Stimulated activated CD8-positive, alpha-beta memory T cell treated with anti-CD3 and anti-CD28 coated beads, Interleukin-15, amount 100 ng/mL, for 24 hours (primary cell): ENCODE results near the gene GLCE.

ENCODE experiments used
- DNase-seq: peaks from one replicate; pipeline ENCODE4 v3.0.0-alpha.2; 2020; ENCODE audit warnings: low read depth

GLCE gene

DNA sequence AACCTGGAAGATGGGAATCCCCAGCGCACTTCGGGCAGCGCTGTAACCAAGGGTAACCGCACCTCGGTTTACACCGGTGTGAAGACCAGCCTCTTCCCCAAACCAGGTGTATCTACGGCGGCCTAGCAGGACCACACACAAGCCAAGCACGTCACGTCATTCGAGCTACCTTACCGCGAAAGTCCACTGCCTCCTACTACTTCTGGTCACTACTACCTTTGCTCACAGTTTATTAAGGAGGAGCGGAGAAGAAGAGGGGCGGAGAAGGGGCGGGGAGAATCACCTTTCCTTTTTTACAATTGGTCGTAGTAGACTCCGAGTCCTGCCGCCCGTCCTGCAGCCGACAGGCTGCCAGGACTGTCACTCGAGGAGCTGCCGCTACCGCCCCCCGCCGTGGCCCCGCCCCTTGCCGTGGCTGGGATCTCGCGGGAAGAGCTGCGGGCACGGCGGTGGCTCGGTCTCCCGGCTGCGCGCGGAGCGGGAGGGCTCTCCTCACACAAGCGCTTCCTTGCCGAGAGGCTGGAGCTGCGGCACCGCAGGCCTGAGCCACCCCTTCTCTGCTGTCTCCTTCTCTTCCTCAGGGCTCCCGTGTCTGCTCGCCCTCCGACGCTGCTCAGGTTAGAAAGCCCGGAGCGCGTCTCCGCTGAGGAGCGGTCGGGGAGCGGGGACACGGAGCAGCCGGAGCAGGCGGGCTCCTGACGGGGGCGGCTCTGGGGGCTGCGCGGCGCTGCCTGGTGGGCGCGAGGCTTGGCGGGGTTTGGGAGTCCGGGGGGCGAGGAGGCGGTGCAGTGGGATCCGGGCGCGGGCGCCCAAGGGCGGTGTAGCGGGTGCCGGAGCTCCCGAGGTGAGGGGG, at the start of gene GLCE:
Gene GLCE, plus strand, starts transcription at position 495 of the 853 bp plus-strand sequence. CDS start 95,172 bp downstream, outside the sequence.
- peak; percentile 85 for DNase-seq

- no peak for DNase-seq
Observed at GRCh38 chr15:69114331-69114928, 46.0 kb upstream of the GLCE start.

DNA sequence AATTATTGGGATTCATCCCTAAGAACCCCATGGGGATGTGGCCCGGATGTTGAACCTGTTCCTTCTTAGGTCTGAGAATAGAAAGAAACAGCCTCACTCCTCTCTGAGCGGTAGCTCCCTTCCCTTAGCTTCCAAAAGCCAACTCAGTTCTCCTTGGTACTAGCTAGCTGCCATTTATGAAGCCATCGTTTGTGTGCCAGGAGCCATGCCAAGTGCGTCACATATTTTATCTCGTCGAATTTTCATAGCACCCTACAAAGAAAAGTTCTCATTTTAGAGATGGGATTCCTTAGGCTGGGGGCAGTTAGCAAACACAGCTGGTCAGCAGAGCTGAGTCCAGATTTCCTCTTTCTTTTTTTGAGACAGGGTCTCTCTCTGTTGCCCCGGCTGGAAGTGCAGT, 45.4 kb upstream of the GLCE start:
- DNase-seq: no peak

DNA sequence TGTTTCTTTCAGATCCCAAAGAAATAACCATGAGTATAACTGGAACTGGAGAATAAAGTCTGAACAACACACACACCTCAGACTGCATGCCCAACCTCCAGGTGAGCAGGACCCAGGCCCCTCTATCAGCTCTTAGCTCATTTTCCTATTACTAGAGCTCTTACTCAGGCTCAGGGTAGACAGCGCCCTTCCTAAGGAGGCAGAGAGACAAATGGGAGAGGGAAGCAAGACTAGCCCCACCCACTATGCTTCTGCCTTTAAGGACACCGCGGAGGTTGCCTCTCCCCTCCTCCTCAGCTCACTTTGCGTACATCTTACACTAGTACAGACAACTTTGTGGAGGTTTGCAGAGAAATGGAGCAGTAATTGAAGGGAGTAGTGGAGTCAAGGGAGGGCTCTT, 44.0 kb upstream of the GLCE start:
- no peak for DNase-seq

DNA sequence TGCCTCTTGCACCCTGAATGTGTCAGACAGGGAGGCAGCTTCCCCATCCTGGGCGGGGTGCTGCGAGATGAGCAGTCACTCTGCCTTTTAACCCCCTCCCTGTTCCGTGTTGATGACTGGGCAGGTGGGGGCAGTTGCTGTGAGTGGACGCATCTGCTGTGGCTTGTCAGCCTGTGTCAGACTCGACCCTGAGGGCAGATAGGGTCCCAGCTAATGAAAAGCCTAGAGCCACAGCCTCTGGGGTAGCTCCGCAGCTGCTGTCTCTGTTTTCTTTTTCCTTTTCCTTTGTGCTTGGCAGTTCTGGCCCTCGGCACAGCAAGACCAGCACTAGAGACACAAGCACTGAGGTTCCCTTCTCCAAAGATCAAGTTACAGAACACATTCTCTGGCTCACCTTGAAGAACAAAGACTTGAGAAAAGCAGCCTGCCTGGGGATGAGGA, 43.0 kb upstream of the GLCE start:
- no peak for DNase-seq

- no peak for DNase-seq
Observed at GRCh38 chr15:69118089-69118488, 42.3 kb upstream of the GLCE start.

- no peak for DNase-seq
Observed at GRCh38 chr15:69119001-69119400, 41.4 kb upstream of the GLCE start.

DNA sequence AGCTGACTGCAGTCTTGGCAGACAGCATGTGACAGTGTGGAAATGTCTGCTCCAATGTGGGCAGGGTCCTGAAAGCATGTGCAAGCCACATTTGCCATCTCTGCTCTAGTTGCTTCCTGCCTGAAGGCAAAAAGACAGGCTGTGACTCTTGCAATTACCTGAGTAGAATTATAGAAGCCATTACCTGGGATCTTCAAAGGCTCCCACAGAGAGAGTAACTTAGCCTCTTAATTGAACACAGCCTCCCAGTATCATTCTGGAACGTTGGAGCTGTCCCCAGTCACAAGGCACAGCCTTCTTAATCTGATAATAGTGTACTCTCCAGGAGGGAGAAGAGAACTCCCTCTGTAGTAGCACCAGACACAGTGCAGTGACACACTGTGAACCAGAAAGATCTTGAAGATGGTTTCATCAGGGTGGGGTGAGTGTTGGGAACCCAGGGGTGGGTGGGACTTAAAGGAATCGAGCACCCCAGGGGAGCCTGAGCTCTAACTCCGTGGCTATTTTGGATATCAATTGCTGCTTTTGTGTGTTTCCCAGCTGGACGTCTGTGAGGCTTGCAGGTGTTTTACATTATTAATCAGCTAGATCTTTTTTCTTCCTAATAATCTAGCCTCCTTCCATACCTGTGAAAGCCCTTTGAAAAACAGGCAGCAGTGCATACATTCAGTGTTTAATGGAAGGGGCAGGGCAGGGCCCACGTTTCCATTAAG, 40.6 kb upstream of the GLCE start:
- DNase-seq: no peak

DNA sequence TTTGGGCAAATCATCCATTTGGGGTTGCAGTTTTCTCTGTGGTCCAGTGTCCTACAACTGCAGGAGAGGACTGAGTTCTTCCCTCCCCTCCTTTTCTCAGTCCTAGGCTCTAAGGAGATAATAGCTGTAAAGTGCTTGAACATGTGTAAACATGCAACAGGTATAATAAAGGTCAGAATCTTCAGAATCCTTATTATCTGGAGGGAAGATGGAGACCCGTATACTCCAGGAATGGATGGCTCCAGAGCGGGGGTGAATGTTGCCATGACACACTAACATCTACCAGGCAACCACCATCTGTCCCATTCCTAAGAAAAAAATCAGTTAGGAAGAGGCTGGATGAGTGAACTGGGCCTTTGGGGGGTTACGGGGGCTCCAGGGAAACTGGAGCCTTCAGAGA, 39.7 kb upstream of the GLCE start:
- DNase-seq: no peak

DNA sequence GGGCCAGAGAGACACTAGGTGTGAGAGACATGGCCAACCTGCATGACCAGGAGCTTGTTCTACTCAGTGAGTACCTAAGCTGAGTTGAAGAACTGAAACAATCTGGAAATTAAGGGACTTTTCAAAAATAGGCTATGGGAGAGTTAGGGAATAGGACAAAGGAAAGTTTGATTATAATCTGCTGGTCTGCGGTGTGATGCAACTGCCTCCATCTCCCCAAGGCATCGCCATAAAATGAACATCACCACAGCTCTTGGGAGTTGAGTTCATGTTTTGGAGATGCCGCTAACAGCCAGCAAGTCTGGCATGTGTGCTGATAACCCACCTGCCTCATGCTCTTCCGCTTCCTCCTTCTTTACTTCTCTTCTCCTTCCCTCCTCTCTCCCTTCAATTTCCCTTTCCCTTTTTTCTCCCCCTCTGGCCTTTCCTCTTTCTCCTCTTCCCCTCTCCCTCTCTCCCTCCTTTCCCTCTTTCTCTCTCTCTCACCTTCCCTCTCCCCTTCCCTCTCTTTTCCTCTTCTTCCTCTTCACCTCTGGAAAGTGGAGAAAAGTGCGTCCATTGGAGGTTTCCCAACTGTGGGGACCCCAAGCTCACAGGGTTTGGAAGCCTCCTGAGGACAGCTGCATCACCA, 39.1 kb upstream of the GLCE start:
- DNase-seq: no peak

- DNase-seq: no peak
Observed at GRCh38 chr15:69125236-69125635, 35.2 kb upstream of the GLCE start.

- DNase-seq: no peak
Observed at GRCh38 chr15:69126054-69126469, 34.4 kb upstream of the GLCE start.

DNA sequence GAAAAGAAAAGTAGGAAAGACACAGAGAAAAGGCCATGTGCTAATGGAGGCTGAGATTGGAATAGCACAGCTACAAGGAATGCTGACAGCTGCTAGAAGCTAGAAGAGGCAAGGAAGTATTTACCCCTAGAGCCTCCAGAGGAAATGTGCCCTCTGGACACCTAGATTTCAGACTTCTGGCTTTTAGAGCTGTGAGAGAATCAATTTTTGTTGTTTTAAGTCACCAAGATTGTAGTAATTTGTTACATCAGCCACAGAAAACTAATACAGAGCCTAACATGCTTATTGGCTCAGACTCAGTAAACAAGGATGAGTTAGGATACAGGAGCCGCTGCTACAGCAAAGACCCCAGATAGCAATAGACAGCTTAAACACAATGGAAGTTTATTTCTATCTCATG, 33.1 kb upstream of the GLCE start:
- no peak for DNase-seq

DNA sequence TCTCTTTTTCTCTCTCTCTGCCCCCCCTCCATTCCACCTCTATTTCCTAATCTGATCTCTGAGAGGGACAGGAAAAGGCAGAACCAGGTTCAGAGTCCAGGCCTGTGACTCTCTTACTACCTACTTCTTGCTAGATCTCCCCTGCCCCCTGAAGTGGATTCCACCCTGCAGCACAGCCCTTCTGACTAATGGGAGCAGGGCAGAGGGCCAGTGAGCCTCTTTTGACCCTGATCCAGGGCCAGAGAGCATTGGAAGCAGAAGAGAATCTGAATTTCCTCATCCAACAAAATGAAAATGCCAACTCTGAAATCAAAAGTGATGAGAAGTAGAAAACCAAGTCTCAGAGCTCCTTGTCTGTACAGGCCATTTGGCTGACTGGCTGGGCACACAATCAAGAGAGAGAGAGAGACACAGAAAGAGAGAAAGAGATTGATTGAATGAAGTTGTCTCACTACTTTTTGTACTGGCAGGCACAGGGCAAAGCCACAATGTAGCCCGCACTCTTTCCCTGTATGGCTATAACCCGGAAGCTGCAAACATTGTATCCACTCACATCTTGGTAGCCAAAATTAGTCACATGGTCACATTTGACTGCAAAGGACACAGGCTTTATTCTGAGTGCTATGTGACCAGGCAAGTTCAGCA, 31.6 kb upstream of the GLCE start:
- DNase-seq: no peak

GRCh38 chr15:69131362-69132220, 28.8 kb upstream of the GLCE start:
- no peak for DNase-seq

- no peak for DNase-seq
Observed at GRCh38 chr15:69132430-69132829, 28.0 kb upstream of the GLCE start.

GRCh38 chr15:69132977-69133861, 27.2 kb upstream of the GLCE start:
- no peak for DNase-seq

DNA sequence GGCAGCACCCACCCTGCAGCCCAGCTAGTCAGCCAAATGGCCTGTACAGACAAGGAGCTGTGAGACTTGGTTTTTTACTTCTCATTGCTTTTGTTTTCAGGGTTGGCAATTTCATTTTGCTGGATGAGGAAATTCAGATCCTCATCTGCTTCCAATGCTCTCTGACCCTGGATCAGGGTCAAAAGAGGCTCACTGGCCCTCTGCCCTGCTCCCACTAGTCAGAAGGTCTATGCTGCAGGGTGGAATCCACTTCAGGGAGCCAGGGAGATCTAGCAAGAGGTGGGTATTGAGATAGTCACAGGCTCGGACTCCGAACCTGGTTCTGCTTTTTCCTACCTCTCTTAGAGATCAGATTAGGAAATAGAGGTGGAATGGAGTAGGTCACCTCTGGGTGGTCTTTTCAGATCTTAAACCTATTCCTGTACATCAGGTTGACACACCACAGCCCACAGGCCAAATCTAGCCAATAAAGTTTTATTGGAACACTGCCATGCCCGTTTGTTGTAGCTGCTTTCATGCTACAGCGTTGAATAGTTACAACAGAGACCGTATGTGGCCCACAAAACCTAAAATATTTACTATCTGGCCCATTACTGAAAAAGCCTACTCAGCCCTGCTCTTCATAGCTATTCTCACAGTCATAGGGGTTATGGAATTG, 26.4 kb upstream of the GLCE start:
- DNase-seq: no peak

GRCh38 chr15:69134791-69135190, 25.6 kb upstream of the GLCE start:
- no peak for DNase-seq
